ENCODE measurements around the gene AASDH.

GRCh38 chr4:56360071-56360470 lies 27.2 kb downstream of the AASDH start:
- TF ChIP-seq CTCF (IDR thresholded peaks at IDR 0.05) (no peak), POLR2A (IDR thresholded peaks at IDR 0.05) (no peak)

Data from body of pancreas (tissue), 4 donors.